SK-N-MC (cell line): Measurements from ENCODE around the gene NKX2-8.

ENCODE experiments used
- EZH2 ChIP-seq: fragments of 200-600 bp; sonication (generic); IDR thresholded peaks from one replicate; pipeline ENCODE4 v1.6.1; 2017; ENCODE audit warnings: antibody characterized with exemption
- POLR2AphosphoS5 ChIP-seq: IDR thresholded peaks from 2 replicates; pipeline ENCODE4 v1.6.1; 2012; ENCODE audit warnings: mild to moderate bottlenecking, low read depth, low read length, borderline replicate concordance

GRCh38 chr14:36588119-36588518 is 5.7 kb upstream of the NKX2-8 start:
- no peak for TF ChIP-seq POLR2AphosphoS5
- no peak for TF ChIP-seq EZH2
